Measurements from ENCODE around the gene CPNE8.

DNA sequence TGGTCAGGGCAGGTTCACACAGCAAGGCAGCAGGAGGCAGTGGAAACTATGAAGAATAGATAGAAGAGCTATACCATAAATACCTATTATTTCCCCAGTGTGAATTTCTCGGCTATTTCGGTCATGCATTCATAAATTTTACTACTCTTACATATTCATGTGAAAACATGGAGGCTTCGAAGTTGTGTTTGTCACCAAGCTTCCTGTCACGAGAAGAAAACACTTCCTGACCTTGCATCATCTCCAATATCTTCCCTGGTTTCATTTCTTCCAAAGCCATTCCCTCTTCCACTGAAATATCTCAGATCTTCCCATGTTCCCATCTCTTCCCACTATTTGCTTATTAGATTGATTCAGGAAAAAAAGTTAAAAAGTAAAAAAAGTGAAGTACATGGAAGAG, 80.4 kb downstream of the CPNE8 start:
- TF ChIP-seq, protein P1, sequence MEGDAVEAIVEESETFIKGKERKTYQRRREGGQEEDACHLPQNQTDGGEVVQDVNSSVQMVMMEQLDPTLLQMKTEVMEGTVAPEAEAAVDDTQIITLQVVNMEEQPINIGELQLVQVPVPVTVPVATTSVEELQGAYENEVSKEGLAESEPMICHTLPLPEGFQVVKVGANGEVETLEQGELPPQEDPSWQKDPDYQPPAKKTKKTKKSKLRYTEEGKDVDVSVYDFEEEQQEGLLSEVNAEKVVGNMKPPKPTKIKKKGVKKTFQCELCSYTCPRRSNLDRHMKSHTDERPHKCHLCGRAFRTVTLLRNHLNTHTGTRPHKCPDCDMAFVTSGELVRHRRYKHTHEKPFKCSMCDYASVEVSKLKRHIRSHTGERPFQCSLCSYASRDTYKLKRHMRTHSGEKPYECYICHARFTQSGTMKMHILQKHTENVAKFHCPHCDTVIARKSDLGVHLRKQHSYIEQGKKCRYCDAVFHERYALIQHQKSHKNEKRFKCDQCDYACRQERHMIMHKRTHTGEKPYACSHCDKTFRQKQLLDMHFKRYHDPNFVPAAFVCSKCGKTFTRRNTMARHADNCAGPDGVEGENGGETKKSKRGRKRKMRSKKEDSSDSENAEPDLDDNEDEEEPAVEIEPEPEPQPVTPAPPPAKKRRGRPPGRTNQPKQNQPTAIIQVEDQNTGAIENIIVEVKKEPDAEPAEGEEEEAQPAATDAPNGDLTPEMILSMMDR (IDR thresholded peaks at IDR 0.05) = no peak
- no peak for TF ChIP-seq EZH2 (IDR thresholded peaks at IDR 0.05; ENCODE audit: borderline replicate concordance, insufficient read depth, low read depth, low read length, poor library complexity, severe bottlenecking)

Data from B cell (primary cell).